ENCODE data around the gene RNH1. TPM values are rescaled to one million over a fixed set of nuclear protein-coding genes. Genes with fewer than 3 reads are reported as not detected.

The RNH1 gene
- polyA plus RNA-seq, 3 donors, result 381 to 445 (median 443) TPM

GRCh38 chr11:474914-475506, 32.0 kb downstream of the RNH1 start:
- Mint-ChIP-seq H3K9me3 (peaks cover 0 to 5% (median 3%) of the 10 kb centered on the region in 7 donors), H3K27me3 (ENCODE audit: low read depth in 3 of 3) (peaks cover 0 to 2% (median 1%) of the 10 kb centered on the region in 3 donors), H3K4me3 (no peak overlapping the region), H3K36me3 (peaks cover 7 to 17% of the 10 kb centered on the region in 2 donors), H3K27ac (no peak overlapping the region), H3K4me1 (peaks cover 3% of the 10 kb centered on the region)
- H4K20me1 ChIP-seq (ENCODE audit: insufficient read depth, low read length), result no peaks in the 10 kb centered on the region
- H3K79me2 ChIP-seq (ENCODE audit: insufficient read depth, low read length), result no peaks in the 10 kb centered on the region
- no peak for DNase-seq
- H3K27me3 ChIP-seq (ENCODE audit: control insufficient read depth in 2 of 2, insufficient read depth in 2 of 2, low read length in 2 of 2), result no peaks in the 10 kb centered on the region
- no peaks in the 10 kb centered on the region for H3K9me3 ChIP-seq (replicated peaks in 1 of 2; ENCODE audit: control insufficient read depth in 1 of 2, insufficient read depth in 1 of 2, low read length in 2 of 2)
- peaks cover 0 to 4% of the 10 kb centered on the region in 2 donors for H3K36me3 ChIP-seq (replicated peaks in 1 of 2; ENCODE audit: control insufficient read depth in 1 of 2, insufficient read depth in 2 of 2, low read length in 2 of 2)
- no peak overlapping the region for H2AFZ ChIP-seq (ENCODE audit: insufficient read depth, low read depth, low read length, poor library complexity, severe bottlenecking)
- WGBS (ENCODE audit: insufficient coverage), result 95% methylated on average over 47 of the region's 48 CpGs
- intact Hi-C loops (cut with micrococcal nuclease), result no loop called here
- no peak overlapping the region for H3K27ac ChIP-seq (ENCODE audit: low read depth in 1 of 2, low read length in 2 of 2)
- H3K4me2 ChIP-seq (replicated peaks; ENCODE audit: extremely low read depth, low read length, poor library complexity, severe bottlenecking), result no peak overlapping the region
- H3K4me1 ChIP-seq (ENCODE audit: control insufficient read depth in 1 of 2, insufficient read depth in 2 of 2, low read length in 2 of 2), result no peaks in the 10 kb centered on the region
- TF ChIP-seq, protein P1, sequence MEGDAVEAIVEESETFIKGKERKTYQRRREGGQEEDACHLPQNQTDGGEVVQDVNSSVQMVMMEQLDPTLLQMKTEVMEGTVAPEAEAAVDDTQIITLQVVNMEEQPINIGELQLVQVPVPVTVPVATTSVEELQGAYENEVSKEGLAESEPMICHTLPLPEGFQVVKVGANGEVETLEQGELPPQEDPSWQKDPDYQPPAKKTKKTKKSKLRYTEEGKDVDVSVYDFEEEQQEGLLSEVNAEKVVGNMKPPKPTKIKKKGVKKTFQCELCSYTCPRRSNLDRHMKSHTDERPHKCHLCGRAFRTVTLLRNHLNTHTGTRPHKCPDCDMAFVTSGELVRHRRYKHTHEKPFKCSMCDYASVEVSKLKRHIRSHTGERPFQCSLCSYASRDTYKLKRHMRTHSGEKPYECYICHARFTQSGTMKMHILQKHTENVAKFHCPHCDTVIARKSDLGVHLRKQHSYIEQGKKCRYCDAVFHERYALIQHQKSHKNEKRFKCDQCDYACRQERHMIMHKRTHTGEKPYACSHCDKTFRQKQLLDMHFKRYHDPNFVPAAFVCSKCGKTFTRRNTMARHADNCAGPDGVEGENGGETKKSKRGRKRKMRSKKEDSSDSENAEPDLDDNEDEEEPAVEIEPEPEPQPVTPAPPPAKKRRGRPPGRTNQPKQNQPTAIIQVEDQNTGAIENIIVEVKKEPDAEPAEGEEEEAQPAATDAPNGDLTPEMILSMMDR (IDR thresholded peaks at IDR 0.05), result no peak
- H3K9ac ChIP-seq (ENCODE audit: insufficient read depth, low read length, poor library complexity, severe bottlenecking), result no peak overlapping the region
- no peak overlapping the region for H3K4me3 ChIP-seq (replicated peaks in 1 of 3; ENCODE audit: low read depth in 2 of 3, low read length in 3 of 3)

- intact Hi-C loops (cut with micrococcal nuclease), result no loop called here
- H3K27ac ChIP-seq (ENCODE audit: low read depth in 1 of 2, low read length in 2 of 2), result no peak overlapping the region
- 96% methylated on average over 9 of the region's 22 CpGs for WGBS (ENCODE audit: insufficient coverage)
These were observed 32.9 kb downstream of the RNH1 start for GRCh38 chr11:473962-474785.

More at GRCh38 chr11:473962-474785, 32.9 kb downstream of the RNH1 start:
- Histone ChIP-seq H3K36me3 (replicated peaks in 1 of 2; ENCODE audit: control insufficient read depth in 1 of 2, insufficient read depth in 2 of 2, low read length in 2 of 2) (peaks cover 0 to 4% of the 10 kb centered on the region in 2 donors), H3K9me3 (replicated peaks in 1 of 2; ENCODE audit: control insufficient read depth in 1 of 2, insufficient read depth in 1 of 2, low read length in 2 of 2) (no peaks in the 10 kb centered on the region), H3K4me1 (ENCODE audit: control insufficient read depth in 1 of 2, insufficient read depth in 2 of 2, low read length in 2 of 2) (no peaks in the 10 kb centered on the region), H3K4me2 (replicated peaks; ENCODE audit: extremely low read depth, low read length, poor library complexity, severe bottlenecking) (no peak overlapping the region), H4K20me1 (ENCODE audit: insufficient read depth, low read length) (no peaks in the 10 kb centered on the region), H3K79me2 (ENCODE audit: insufficient read depth, low read length) (no peaks in the 10 kb centered on the region), H3K27me3 (ENCODE audit: control insufficient read depth in 2 of 2, insufficient read depth in 2 of 2, low read length in 2 of 2) (no peaks in the 10 kb centered on the region), H3K9ac (ENCODE audit: insufficient read depth, low read length, poor library complexity, severe bottlenecking) (no peak overlapping the region), H3K4me3 (replicated peaks in 1 of 3; ENCODE audit: low read depth in 2 of 3, low read length in 3 of 3) (no peak overlapping the region), H2AFZ (ENCODE audit: insufficient read depth, low read depth, low read length, poor library complexity, severe bottlenecking) (no peak overlapping the region)
- Mint-ChIP-seq H3K4me3 (no peak overlapping the region), H3K27me3 (ENCODE audit: low read depth in 3 of 3) (peaks cover 0 to 2% (median 1%) of the 10 kb centered on the region in 3 donors), H3K4me1 (peaks cover 3% of the 10 kb centered on the region), H3K27ac (no peak overlapping the region), H3K36me3 (peaks cover 7 to 13% of the 10 kb centered on the region in 2 donors), H3K9me3 (peaks cover 0 to 5% (median 3%) of the 10 kb centered on the region in 7 donors)
- TF ChIP-seq, protein P1 (IDR thresholded peaks at IDR 0.05), result no peak
- no peak for DNase-seq

Data from CD14-positive monocyte (primary cell).